Stimulated activated naive CD8-positive, alpha-beta T cell treated with anti-CD3 and anti-CD28 coated beads, Interleukin-15, amount 100 ng/mL, for 72 hours (primary cell): ENCODE data around the gene TEX35.

ENCODE experiments used
- ATAC-seq: fragments of 150-1000 bp; cut with Tn5 transposase; 2 replicates; pipeline ENCODE4 v1.10.0; 2021; ENCODE audit warnings: mild to moderate bottlenecking, moderate library complexity
- DNase-seq, 2 donors: peaks; one replicate each; pipeline ENCODE4 v3.0.0; 2021 to 2022
- H3K27ac Mint-ChIP-seq, 2 donors: one replicate each; pipeline ENCODE4 v1.8.0; 2022; ENCODE audit warnings: mild to moderate bottlenecking in 2 of 2, mixed read lengths in 2 of 2, moderate library complexity in 2 of 2
- H3K27me3 Mint-ChIP-seq: one replicate; pipeline ENCODE4 v1.8.0; 2022; ENCODE audit warnings: mixed read lengths
- H3K4me1 Mint-ChIP-seq: one replicate; pipeline ENCODE4 v1.8.0; 2022; ENCODE audit warnings: mild to moderate bottlenecking, mixed read lengths
- H3K4me3 Mint-ChIP-seq, 2 donors: one replicate each; pipeline ENCODE4 v1.8.0; 2022; ENCODE audit warnings: mild to moderate bottlenecking in 2 of 2, mixed read lengths in 2 of 2, moderate library complexity in 1 of 2
- H3K9me3 Mint-ChIP-seq, 2 donors: one replicate each; pipeline ENCODE4 v1.8.0; 2022; ENCODE audit warnings: mixed read lengths in 2 of 2

The TEX35 gene

DNA sequence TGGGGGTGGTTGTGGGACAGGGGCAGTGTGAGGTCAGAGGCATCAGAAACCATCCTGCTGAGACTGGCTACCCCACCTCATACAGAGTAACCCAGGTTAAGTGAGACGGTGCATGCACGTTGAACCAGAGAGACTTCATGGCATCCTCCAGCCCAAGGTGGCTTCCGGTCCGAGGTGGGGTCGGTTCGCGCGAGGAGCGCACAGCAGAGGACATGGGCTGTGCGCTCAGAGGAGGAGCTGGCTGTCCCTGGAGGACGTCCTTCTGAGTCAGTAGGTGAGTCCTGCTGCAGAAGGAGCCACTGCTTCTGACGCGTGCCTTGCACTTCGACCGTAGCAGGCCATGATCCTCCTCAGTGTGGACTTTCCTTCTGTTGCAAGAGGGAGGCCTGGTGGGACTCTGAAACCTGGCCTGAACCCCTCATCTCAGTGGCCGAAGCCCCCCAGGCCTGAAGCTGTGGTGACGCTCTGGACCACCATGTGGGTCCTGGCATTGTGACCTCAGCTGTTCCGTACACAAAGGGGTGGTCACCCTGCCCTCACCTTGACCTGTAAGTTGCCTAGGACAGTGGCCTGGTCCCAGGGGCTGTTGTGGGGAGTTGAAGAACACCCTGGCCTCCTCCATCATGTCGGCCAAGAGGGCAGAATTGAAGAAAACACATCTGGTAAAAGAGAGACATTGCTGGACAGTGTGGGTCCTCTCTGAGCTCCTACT, at the start of gene TEX35:
TEX35 (plus strand) TSS at position 544 of the 712 bp plus-strand sequence; CDS start at position 624, 80 bp downstream.
- ATAC-seq (no peak), DNase-seq (no peak)
- no peak within 1 kb of the TSS for H3K4me3 Mint-ChIP-seq
- H3K4me1 Mint-ChIP-seq, result no peaks in the 10 kb centered on the region
- H3K27me3 Mint-ChIP-seq, result no peaks in the 10 kb centered on the region
- no peaks in the 10 kb centered on the region for H3K9me3 Mint-ChIP-seq
- H3K27ac Mint-ChIP-seq, result no peak within 1 kb of the TSS

DNA sequence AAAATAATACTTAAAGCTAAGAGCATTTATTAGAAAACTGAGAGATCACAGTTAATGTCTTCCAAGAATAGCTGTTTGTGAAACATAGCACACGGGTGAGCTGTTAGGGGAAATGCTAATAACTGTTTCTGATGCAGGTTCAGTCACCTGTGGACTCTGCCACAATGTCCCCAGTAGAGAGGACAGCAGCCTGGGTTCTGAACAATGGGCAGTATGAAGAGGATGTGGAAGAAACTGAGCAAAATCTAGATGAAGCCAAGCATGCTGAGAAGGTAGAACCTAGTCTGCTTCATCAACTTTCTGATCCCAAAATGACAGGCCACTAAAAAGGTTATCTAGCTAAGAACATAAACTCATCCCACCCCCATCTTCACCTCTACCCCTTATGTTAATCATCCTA, 48.8 kb upstream of the TEX35 start:
- no peaks in the 10 kb centered on the region for H3K4me1 Mint-ChIP-seq
- no peak overlapping the region for H3K4me3 Mint-ChIP-seq
- H3K27me3 Mint-ChIP-seq, result no peaks in the 10 kb centered on the region
- no peak overlapping the region for H3K27ac Mint-ChIP-seq
- DNase-seq (no peak), ATAC-seq (no peak)
- H3K9me3 Mint-ChIP-seq, result no peaks in the 10 kb centered on the region

DNA sequence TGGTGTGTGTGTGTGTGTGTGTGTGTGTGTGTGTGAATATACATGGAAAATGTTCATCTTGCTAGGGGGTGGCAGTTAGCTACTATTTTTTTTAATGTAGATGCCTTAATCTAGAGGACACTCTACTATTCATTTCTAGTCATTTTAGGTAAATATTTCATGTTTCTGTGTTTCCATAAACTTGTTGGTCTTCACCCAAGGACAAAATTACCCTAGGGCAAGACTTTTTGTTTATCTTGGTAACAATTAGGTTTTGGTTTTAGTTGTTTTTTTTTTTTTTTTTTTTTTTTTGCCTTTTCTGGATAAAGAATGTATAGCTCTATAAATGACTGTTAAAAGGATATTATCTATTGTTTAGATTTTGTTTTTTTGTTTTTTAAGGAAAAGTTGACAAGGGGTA, 48.3 kb upstream of the TEX35 start:
- ATAC-seq, result no peak
- no peak overlapping the region for H3K27ac Mint-ChIP-seq
- no peak for DNase-seq
- no peaks in the 10 kb centered on the region for H3K4me1 Mint-ChIP-seq
- no peaks in the 10 kb centered on the region for H3K9me3 Mint-ChIP-seq
- no peak overlapping the region for H3K4me3 Mint-ChIP-seq
- no peaks in the 10 kb centered on the region for H3K27me3 Mint-ChIP-seq

DNA sequence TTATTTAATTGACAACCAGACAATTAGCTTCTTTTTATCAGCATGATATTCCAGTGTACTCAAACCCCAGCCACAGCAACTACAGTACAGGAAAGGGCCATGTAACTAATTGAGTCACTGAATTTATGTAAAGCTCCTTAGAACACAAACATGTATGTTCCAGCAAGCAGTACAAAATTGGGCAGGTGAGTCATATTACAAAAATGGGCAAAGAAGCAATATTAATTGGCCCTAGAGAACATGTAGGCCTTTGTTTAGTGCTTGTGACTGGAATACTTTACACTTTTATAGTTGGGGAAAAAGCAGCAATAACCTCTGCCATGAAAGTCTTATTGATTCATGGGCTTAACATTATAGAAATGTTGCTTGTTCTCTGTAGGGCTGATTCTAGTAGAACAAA, 47.9 kb upstream of the TEX35 start:
- Mint-ChIP-seq H3K4me3 (no peak overlapping the region), H3K4me1 (no peaks in the 10 kb centered on the region), H3K27me3 (no peaks in the 10 kb centered on the region), H3K27ac (no peak overlapping the region), H3K9me3 (no peaks in the 10 kb centered on the region)
- ATAC-seq, result no peak
- DNase-seq, result no peak

DNA sequence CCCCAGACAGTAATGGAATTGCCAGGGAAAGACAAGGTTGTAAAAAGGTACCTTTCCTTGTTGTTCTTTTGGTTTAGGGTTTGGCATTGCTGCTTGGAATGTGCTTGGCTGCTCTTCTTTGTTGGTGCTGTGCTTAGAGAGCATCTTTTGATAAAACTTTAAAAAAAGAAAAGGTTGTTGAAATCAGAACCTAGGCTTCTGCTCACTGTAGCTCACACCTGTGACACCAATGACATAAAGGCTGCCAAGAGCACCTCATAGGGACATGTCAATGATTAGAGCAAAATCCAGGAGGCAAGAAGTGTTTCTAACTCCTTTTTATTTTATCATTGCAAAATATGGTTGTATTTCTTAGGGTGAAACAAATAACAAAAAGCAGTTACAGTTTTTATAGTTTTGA, 45.1 kb upstream of the TEX35 start:
- Mint-ChIP-seq H3K27ac (no peak overlapping the region), H3K4me1 (no peaks in the 10 kb centered on the region), H3K4me3 (no peak overlapping the region), H3K9me3 (no peaks in the 10 kb centered on the region), H3K27me3 (peaks cover 9% of the 10 kb centered on the region)
- no peak for ATAC-seq
- DNase-seq, result no peak

DNA sequence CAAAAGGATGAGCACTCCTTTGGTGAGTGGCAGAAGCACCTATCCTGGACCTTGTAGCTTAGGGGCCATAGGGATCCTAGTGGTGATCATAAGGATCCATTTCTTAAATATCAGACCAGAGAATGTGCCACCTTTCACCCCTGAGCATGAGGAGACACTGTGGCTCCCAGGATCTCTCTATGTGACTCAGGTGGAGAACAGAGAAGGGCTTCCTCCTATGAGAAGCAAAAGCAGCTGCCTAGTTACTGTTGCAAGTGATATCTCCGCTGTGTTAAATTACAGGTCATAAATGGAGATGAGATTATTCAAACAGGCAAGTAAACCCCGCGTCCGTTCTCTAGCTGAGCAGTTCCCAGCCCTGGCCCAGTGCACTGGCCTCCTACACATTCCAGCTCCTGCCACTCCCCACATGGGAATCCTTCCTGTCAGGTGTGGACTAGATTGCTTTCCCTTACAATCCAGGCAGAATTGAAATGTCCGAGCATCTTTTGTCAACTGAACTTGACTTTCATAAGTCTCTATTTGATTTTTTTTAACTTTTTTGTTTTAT, 42.4 kb upstream of the TEX35 start:
- no peaks in the 10 kb centered on the region for H3K4me1 Mint-ChIP-seq
- no peak overlapping the region for H3K4me3 Mint-ChIP-seq
- peaks cover 11% of the 10 kb centered on the region for H3K27me3 Mint-ChIP-seq
- no peak for ATAC-seq
- no peak for DNase-seq
- H3K27ac Mint-ChIP-seq, result no peak overlapping the region
- no peaks in the 10 kb centered on the region for H3K9me3 Mint-ChIP-seq

DNA sequence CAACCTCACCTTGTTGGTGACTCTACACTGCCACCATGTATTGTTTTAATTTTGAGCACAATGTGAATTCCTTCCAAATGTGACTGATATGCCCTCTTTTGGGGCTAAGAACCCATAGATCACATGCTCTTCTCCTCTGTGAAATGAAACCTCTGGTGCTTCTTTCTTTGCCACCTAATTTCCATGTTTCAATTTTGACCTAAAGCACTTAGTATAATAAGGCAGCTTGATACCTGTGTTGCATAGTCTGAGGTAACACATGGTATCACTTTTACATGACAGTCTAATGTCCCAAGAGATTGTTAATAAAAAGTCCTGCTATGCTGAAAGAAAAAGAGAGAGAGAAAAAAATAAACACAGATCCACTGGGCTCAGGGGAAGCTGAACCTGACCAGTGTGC, 40.4 kb upstream of the TEX35 start:
- H3K27ac Mint-ChIP-seq, result no peak overlapping the region
- peaks cover 11% of the 10 kb centered on the region for H3K27me3 Mint-ChIP-seq
- DNase-seq (no peak), ATAC-seq (no peak)
- H3K9me3 Mint-ChIP-seq, result no peaks in the 10 kb centered on the region
- no peak overlapping the region for H3K4me3 Mint-ChIP-seq
- no peaks in the 10 kb centered on the region for H3K4me1 Mint-ChIP-seq

DNA sequence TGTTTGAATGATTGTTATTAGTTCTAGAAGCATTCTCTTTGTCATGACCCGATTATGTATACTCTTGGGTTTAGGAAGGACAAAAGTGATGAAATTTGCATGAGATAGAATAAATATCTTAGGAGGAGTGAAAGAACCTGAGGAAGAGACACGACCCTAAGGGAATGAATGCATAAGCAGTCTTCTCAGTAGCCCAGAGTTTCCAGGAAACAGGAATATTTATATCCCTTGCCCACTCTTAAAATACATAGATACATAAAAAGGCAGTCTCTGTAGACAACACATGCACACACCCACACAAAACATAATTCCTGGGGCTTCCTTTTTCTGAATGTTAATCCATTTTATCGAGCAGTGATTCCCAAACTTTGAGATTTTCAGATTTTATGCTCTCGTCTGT, 35.5 kb upstream of the TEX35 start:
- no peak overlapping the region for H3K4me3 Mint-ChIP-seq
- H3K27me3 Mint-ChIP-seq, result peaks cover 7% of the 10 kb centered on the region
- no peaks in the 10 kb centered on the region for H3K9me3 Mint-ChIP-seq
- H3K27ac Mint-ChIP-seq, result no peak overlapping the region
- H3K4me1 Mint-ChIP-seq, result no peaks in the 10 kb centered on the region
- DNase-seq (no peak), ATAC-seq (no peak)

DNA sequence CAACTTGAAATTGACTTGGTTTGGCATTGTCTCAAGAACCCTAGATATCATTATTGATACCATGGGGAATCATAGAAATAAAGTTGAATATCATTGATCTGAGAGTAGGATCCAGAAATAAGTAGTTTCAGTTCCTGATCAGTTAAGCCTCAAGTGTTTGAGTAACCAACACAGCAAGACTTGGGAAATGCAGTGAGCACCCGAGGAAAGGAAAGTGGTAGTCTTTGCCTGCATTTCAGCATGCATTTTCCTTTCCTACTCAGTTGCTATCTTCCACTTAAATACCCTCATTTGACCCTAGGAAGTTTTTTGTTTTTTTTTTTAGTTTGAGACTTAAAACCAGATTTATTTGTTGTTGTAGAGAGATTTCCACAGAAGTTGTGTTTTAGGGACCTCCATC, 35.1 kb upstream of the TEX35 start:
- Mint-ChIP-seq H3K27me3 (peaks cover 3% of the 10 kb centered on the region), H3K4me3 (no peak overlapping the region), H3K4me1 (no peaks in the 10 kb centered on the region), H3K27ac (no peak overlapping the region), H3K9me3 (no peaks in the 10 kb centered on the region)
- ATAC-seq (no peak), DNase-seq (no peak)

DNA sequence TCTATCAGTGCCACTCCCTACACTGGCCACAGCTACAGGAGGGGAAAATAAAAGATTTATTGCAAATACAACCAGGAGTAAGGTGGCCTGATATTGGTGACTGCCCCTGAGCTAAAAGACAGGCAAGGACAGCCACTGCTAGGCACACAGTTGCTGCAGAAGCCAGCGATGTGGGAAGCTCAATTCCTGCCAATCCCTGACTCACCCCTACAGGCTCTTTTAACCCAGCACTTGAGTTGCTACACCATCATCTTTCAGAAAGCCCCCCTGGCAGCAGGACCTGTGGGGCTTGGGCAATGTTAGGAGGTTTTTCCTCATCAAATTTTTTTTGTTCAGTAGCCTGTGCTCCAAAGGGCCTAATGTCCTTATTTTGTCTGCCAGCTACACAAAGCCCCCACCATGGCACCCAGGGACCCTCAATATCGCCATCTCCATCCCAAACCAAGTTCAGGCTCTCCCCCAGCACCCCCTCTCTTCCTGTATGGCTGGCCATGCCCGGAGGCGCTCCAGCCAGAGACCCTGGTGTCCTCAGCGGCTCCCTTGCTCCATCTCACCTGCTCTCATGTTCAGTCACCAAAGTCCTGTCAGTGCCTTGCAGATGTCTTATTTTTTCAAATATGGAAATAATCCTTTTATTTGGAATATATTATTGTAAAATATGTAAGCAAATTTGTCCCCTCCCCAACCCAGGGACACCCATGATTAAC, 29.5 kb upstream of the TEX35 start:
- H3K27me3 Mint-ChIP-seq, result peaks cover 14% of the 10 kb centered on the region
- H3K27ac Mint-ChIP-seq, result no peak overlapping the region
- H3K4me3 Mint-ChIP-seq, result no peak overlapping the region
- no peak for DNase-seq
- ATAC-seq, result no peak
- H3K9me3 Mint-ChIP-seq, result no peaks in the 10 kb centered on the region
- peaks cover 6% of the 10 kb centered on the region for H3K4me1 Mint-ChIP-seq

DNA sequence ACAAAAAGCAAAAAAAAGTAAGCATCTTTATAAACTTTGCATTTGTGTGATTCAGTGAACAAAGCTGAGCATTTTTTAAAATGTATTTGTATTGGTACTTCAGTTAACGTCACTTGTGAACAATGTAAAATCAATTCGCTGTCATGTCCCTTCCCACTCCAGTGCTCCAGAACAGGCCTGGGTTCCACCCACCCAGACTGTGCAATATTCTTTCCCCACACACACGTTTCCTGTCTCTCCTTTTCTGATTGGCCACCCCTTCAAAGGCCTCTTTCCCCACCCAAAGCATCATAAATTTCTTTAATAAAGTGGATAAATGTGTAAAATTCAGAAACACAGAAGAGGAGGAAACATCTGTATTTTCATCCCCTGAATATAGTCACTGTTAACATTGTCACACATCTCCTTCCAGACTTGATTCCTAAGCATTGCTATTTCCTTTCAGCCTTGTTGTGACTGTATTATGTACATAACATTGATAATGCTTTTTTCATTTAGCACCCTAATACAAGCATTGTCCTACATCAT, 28.1 kb upstream of the TEX35 start:
- H3K9me3 Mint-ChIP-seq, result no peaks in the 10 kb centered on the region

DNA sequence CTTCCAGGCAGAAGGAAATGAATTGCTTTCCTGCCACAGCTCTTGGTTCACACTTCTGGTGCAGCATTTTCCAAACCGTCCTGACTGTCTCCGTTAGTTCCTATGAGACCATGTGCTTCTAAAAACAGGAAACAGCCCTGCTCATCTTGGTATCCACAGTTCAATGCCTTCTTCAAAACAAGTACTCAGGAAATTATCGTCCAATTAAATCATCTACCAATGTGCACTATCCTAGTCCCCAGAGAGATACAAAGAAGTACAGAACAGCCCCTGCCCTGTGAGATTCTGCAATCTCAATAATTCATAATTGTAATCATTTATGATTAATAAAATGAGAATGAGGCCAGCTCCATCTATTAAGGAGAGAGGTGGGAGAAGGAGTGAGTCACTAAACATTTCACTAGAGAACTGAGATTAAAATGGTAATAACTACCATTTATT, 27.3 kb upstream of the TEX35 start:
- Mint-ChIP-seq H3K27ac (no peak overlapping the region), H3K9me3 (no peaks in the 10 kb centered on the region), H3K4me1 (peaks cover 6% of the 10 kb centered on the region), H3K4me3 (no peak overlapping the region), H3K27me3 (peaks cover 18% of the 10 kb centered on the region)
- ATAC-seq (no peak), DNase-seq (no peak)

More for the DNA sequence above, 28.1 kb upstream of the TEX35 start:
- Mint-ChIP-seq H3K27ac (no peak overlapping the region), H3K4me3 (no peak overlapping the region), H3K4me1 (peaks cover 6% of the 10 kb centered on the region), H3K27me3 (peaks cover 18% of the 10 kb centered on the region)
- DNase-seq (no peak), ATAC-seq (no peak)

DNA sequence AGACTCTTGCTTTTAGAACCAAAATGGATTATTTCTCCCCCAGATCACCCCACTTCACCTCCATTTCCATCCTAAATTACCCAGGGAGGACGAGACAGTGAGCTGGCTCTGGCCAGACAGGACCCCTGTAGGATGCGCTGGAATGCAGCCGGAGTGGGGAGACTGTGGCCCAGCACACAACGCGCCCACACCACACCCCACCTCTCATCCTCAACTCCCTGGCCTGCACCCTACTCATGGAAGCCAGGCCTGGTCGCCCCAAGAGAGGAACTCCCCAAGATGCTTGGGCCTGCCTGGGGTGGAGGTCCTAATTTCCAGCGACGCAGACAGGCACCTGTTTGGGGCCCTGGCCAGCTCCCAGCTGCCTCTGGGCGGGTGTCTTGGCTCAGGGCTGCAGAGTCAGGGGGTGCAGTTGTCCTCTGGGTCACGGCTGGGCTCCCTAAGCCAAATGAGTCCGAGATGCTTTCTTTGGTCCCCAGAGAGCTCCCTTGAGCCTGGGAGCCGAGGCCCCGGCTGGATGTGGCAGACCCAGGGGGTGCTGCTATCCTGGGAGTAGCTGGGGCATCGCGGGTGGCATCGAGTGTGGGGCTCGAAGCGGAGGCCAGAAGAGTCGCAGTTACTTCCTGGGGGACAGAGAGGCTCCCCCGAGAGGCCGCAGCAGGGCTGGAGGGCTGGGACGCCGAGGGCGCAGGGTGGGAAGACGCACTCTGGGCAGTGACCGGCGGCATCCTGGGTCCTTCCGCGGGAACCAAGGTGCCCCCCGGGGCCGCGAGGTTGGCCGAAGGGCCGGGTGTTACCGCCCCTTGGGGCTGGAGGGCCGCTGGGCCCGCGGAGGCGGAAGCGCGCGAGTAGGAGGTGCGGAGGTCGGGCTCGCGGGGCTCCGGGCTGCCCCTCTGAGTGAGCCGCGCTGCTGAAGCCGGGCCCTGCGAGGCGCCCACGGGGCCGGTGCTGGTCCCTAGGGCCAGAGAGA, 26.5 kb upstream of the TEX35 start:
- DNase-seq (no peak), ATAC-seq (peak; percentile 31)
- Mint-ChIP-seq H3K27ac (no peak overlapping the region), H3K9me3 (no peaks in the 10 kb centered on the region), H3K4me1 (peaks cover 6% of the 10 kb centered on the region), H3K27me3 (peaks cover 18% of the 10 kb centered on the region), H3K4me3 (no peak overlapping the region)

DNA sequence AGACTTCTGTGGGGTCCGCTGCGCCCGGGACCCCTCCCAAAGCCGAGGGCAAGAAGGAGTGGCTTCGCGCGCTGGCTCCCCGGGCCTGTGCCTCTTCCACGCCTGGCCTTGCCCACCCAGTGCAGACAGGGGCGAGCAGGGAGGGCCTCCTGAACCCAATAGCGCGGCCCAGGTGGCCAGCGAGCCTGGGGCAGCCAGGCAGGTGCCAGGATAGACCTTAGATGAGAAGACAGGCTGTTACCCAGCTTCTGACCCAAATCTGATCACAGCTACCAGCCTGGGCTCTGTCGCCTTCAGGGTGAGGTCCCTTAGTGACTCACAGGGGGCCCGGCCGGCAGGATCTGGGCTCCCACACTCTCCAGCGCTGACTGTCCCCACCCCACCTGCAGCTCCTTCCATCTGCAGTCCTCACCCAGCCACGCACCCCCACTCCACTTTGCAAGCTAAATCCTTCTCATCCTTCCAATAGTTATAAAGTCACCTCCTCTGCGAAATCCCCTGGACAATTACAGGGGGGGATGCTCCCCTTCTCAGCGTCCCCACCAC, 25.8 kb upstream of the TEX35 start:
- Mint-ChIP-seq H3K9me3 (no peaks in the 10 kb centered on the region), H3K4me3 (no peak overlapping the region), H3K27me3 (peaks cover 18% of the 10 kb centered on the region), H3K4me1 (peaks cover 6% of the 10 kb centered on the region), H3K27ac (peak overlapping the region in 1 of 2 donors; percentile 14)
- peak; percentile 31 for ATAC-seq
- no peak for DNase-seq

DNA sequence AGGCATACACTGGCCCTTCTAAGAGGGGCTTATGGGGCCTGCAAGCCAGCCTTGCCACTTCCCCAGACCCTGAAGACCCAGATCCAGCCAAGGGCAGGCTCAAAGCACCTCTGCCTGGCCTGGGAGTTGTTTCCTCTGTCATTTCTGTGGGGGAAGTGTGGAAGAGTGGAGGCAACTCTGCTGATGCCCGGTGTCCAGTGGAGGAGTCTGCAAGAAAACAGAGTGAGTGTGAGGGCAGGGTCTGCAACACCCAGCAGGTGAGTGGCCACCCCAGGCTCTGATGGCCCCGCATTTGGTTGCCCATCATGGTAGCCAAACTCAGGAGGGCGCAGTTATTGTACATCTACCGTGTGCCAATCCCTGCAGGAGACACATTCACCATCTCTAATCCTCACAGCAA, 24.5 kb upstream of the TEX35 start:
- ATAC-seq (no peak), DNase-seq (no peak)
- Mint-ChIP-seq H3K9me3 (no peaks in the 10 kb centered on the region), H3K4me1 (peaks cover 6% of the 10 kb centered on the region), H3K27ac (no peak overlapping the region), H3K4me3 (no peak overlapping the region), H3K27me3 (peaks cover 18% of the 10 kb centered on the region)
